NCI-H187 (cell line): ENCODE results near the gene LAS1L.
"Not testable (repeated sequence)": the region's sequence is repeated elsewhere in the genome, so short reads cannot be mapped to it uniquely, and the experiment has no call there.

Experiments used
- DNase-seq, 2 experiments: peaks; one replicate each; lab custom pipeline; 2025; lab: John Stamatoyannopoulos, UW

The LAS1L gene

GRCh38 chrX:65517923-65518322 lies 16.7 kb downstream of the LAS1L start:
- DNase-seq, result no peak

- DNase-seq, result no peak
Measured at GRCh38 chrX:65516756-65517155, 17.8 kb downstream of the LAS1L start.

GRCh38 chrX:65513610-65514009 lies 21.0 kb downstream of the LAS1L start:
- no peak for DNase-seq

GRCh38 chrX:65509400-65509799 lies 25.2 kb downstream of the LAS1L start:
- no peak for DNase-seq

GRCh38 chrX:65508851-65509250 lies 25.7 kb downstream of the LAS1L start:
- no peak for DNase-seq

- DNase-seq, result no peak
Measured at GRCh38 chrX:65502618-65503017, 32.0 kb downstream of the LAS1L start.

- DNase-seq, result no peak
Measured at GRCh38 chrX:65493431-65493830, 41.2 kb downstream of the LAS1L start.

- no peak for DNase-seq
Measured at GRCh38 chrX:65491620-65492019, 43.0 kb downstream of the LAS1L start.

GRCh38 chrX:65488495-65488894 lies 46.1 kb downstream of the LAS1L start:
- DNase-seq, result no peak

- no peak for DNase-seq
Measured at GRCh38 chrX:65480960-65481359, 53.6 kb downstream of the LAS1L start.

- DNase-seq, result not testable (repeated sequence)
Measured at GRCh38 chrX:65479102-65479501, 55.5 kb downstream of the LAS1L start.

GRCh38 chrX:65476564-65476963 lies 58.0 kb downstream of the LAS1L start:
- no peak for DNase-seq

- no peak for DNase-seq
Measured at GRCh38 chrX:65463550-65463949, 71.0 kb downstream of the LAS1L start.
